ENCODE measurements around the gene SDK1. TPM values are rescaled to one million over a fixed set of nuclear protein-coding genes. Genes with fewer than 3 reads are reported as not detected.

Gene SDK1
- total and polyA plus RNA-seq, 2 donors (not counting 3 experiments of a cell fraction or from before 2014, with no cell fraction given), result 1.6 to 3.9 TPM

DNA sequence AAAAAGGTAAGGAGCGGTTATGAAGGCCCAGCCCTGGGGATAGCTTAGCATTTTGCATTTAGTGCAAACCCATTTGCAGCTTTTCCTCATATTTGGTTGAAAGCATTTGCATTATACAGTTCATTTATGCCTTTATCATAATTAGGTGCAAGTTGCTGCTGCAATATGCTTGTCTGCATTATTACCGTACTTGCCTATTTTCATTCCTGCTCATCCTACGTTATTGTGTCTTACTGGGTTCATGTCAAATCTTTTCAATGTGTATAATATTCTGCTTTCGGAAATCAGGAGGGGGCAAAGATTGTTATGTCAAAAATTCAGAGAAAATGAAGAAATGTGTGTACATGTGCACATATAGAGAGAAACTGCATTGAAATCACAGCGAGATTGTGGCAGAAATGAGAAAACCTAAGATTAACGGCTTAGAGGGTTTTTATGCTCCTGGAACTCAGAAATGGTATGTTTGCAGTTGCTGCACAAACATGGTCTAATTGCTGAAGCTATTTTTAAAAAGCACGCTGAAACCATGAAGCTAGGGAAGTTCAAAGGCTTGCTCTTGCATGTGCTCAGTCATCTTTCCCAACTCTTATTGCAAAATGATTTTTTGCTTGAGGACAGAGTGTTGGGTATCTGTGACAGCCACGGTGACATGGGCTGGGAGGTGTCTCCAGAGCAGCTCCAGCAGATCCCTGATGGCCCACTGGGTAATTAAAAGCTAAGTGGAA is 613.2 kb downstream of the SDK1 start:
- intact Hi-C loops (cut with micrococcal nuclease) (no loop called here), dilution Hi-C loops (cut with MboI; ENCODE audit: extremely low pct_ligation_motif_present, low sequenced_read_pairs) (no loop called here)
- no peaks in the 10 kb centered on the region for H4K20me1 ChIP-seq (replicated peaks; ENCODE audit: control insufficient read depth, extremely low read depth, insufficient read depth, low read length)
- H3K79me2 ChIP-seq (ENCODE audit: control insufficient read depth, insufficient read depth, low read length), result no peaks in the 10 kb centered on the region
- H3K9me1 ChIP-seq (replicated peaks; ENCODE audit: control insufficient read depth, extremely low read depth, insufficient read depth, low read length), result no peaks in the 10 kb centered on the region
- H3K4me1 ChIP-seq (ENCODE audit: control insufficient read depth, extremely low read depth, insufficient read depth, low read length), result peaks cover 17% of the 10 kb centered on the region
- H3K36me3 ChIP-seq (ENCODE audit: control insufficient read depth in 2 of 2, extremely low read depth in 1 of 2, insufficient read depth in 2 of 2, low read length in 2 of 2), result no peaks in the 10 kb centered on the region
- no peak for FAIRE-seq
- H3K4me3 ChIP-seq (replicated peaks in 1 of 3; ENCODE audit: insufficient read depth in 1 of 3, low read depth in 1 of 3, low read length in 3 of 3), result no peak overlapping the region
- H3K27me3 ChIP-seq (ENCODE audit: control insufficient read depth in 2 of 2, insufficient read depth in 2 of 2, low read length in 2 of 2), result no peaks in the 10 kb centered on the region
- no peak for DNase-seq (ENCODE audit: low read depth, low spot score)
- H3K9me3 ChIP-seq (replicated peaks; ENCODE audit: control insufficient read depth, insufficient read depth, low read length), result no peaks in the 10 kb centered on the region
- TF ChIP-seq, protein P1, sequence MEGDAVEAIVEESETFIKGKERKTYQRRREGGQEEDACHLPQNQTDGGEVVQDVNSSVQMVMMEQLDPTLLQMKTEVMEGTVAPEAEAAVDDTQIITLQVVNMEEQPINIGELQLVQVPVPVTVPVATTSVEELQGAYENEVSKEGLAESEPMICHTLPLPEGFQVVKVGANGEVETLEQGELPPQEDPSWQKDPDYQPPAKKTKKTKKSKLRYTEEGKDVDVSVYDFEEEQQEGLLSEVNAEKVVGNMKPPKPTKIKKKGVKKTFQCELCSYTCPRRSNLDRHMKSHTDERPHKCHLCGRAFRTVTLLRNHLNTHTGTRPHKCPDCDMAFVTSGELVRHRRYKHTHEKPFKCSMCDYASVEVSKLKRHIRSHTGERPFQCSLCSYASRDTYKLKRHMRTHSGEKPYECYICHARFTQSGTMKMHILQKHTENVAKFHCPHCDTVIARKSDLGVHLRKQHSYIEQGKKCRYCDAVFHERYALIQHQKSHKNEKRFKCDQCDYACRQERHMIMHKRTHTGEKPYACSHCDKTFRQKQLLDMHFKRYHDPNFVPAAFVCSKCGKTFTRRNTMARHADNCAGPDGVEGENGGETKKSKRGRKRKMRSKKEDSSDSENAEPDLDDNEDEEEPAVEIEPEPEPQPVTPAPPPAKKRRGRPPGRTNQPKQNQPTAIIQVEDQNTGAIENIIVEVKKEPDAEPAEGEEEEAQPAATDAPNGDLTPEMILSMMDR (IDR thresholded peaks at IDR 0.05; ENCODE audit: extremely low read depth in 1 of 2, insufficient read depth in 1 of 2, low read depth in 1 of 2, low read length in 2 of 2), result no peak
- TF ChIP-seq POLR2AphosphoS5 (IDR thresholded peaks at IDR 0.05; ENCODE audit: insufficient read depth, low read depth, low read length), result no peak
- no peak for TF ChIP-seq JUN (IDR thresholded peaks at IDR 0.05; ENCODE audit: borderline replicate concordance, insufficient read depth, insufficient read length, low read depth)
- no peak for TF ChIP-seq GATA2 (IDR thresholded peaks at IDR 0.05; ENCODE audit: insufficient read depth, insufficient read length, low read depth, low read length)
- no peak for TF ChIP-seq POLR2A (IDR thresholded peaks at IDR 0.05; ENCODE audit: low read depth, low read length)
- TF ChIP-seq, protein P2, sequence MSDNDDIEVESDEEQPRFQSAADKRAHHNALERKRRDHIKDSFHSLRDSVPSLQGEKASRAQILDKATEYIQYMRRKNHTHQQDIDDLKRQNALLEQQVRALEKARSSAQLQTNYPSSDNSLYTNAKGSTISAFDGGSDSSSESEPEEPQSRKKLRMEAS (IDR thresholded peaks at IDR 0.05; ENCODE audit: insufficient read depth, insufficient read length), result no peak
- no peak for TF ChIP-seq FOS (IDR thresholded peaks at IDR 0.05; ENCODE audit: borderline replicate concordance, insufficient read depth, low read length)
- no peak for TF ChIP-seq EZH2 (IDR thresholded peaks at IDR 0.05; ENCODE audit: borderline replicate concordance, low read depth, low read length, severe bottlenecking)
- no peak for TF ChIP-seq MYC (IDR thresholded peaks at IDR 0.05; ENCODE audit: low read depth, low read length)
- BruUV-seq (replicated peaks), result no TSS peak
- CTCF ChIA-PET, result interaction anchor here (2.0 kb wide), 1 partner anchor 8 kb away, joined by 5 read pairs; no protein-coding TSS in a partner anchor
- H2AFZ ChIP-seq (ENCODE audit: low read depth, low read length), result no peak overlapping the region
- H3K4me2 ChIP-seq (ENCODE audit: insufficient read depth, low read length), result no peak overlapping the region
- no peak overlapping the region for H3K27ac ChIP-seq (ENCODE audit: insufficient read depth, low read depth, low read length)
- POLR2A ChIA-PET, result no interaction called here
- H3K9ac ChIP-seq (replicated peaks; ENCODE audit: extremely low read depth, insufficient read depth, low read length), result no peak overlapping the region

Measured in endothelial cell of umbilical vein (primary cell).